Stimulated activated CD4-positive, alpha-beta T cell treated with anti-CD3 and anti-CD28 coated beads, Interleukin-12 subunit alpha, Interleukin-12 subunit beta, amount 100 ng/mL, for 4 hours (primary cell): ENCODE results near the gene PRKCD.
"Not testable (repeated sequence)": the region's sequence is repeated elsewhere in the genome, so short reads cannot be mapped to it uniquely, and the experiment has no call there.

Experiments used
- DNase-seq: peaks from one replicate; pipeline ENCODE4 v3.0.0-alpha.2; 2020

PRKCD gene

DNA sequence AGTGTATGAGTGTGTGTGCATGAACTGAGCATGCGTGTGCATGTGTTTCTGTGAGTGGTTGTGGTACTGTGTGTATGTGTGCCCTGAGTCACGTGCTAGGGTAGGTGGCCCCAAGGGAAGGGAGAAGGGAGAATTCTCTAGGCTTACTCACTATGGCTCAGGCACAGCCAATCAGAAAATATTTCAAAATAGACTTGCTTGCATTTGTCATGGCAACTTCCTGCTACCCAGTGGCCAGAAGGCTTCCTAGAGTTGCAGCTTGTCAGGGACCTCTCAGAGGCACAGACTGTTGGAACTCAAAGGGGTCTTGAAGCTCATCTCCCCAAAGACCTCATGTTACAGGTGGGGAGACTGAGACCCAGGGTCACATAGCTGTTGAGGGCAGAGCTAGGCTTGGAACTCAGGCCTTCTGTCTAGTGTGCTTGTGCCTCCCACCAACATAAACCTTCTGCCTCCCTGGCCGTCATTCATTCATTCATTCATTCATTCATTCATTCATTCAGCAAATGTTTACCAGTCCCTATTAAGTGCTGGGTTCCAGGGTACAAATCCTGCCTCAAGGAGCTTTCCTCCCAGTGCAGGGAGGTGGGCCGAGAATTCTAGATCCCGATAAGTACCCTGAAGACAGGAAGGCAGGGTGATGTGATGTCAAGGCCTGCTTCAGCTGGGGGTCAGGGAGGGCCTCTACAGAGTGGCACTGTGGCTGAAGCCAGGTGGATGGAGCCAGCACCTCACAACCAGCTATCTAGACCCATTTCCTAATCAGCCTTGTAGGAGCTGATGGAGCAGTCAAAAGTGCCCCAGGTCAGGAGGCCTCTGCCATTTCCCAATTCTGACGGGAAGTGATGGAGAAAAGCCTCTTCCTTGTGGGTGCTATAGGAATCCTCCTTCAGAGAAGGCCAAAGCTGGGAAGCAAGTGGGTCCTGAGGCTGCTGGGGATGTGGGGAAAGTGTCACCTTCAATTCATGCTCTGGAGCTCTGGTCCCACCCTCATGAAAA is 19.9 kb upstream of the PRKCD start:
- DNase-seq = no peak

GRCh38 chr3:53142986-53143385 is 18.0 kb upstream of the PRKCD start:
- no peak for DNase-seq

DNA sequence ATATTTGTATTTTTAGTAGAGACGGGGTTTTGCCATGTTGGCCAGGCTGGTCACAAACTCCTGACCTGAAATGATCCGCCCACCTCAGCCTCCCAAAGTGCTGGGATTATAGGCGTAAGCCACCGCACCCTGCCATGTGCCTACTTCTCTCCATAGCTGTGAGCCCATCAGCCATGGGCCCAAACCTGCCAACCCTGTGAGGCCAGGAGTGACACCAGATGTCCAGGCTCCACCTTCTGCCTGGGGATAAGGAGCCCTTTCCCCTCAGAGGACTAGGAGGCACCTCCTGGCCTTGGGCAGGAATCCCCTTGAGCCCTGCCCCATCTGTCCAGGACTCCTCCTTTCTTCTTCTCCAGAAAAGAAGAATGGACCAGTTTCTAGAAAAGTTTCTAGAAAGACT is 16.6 kb upstream of the PRKCD start:
- no peak for DNase-seq

DNA sequence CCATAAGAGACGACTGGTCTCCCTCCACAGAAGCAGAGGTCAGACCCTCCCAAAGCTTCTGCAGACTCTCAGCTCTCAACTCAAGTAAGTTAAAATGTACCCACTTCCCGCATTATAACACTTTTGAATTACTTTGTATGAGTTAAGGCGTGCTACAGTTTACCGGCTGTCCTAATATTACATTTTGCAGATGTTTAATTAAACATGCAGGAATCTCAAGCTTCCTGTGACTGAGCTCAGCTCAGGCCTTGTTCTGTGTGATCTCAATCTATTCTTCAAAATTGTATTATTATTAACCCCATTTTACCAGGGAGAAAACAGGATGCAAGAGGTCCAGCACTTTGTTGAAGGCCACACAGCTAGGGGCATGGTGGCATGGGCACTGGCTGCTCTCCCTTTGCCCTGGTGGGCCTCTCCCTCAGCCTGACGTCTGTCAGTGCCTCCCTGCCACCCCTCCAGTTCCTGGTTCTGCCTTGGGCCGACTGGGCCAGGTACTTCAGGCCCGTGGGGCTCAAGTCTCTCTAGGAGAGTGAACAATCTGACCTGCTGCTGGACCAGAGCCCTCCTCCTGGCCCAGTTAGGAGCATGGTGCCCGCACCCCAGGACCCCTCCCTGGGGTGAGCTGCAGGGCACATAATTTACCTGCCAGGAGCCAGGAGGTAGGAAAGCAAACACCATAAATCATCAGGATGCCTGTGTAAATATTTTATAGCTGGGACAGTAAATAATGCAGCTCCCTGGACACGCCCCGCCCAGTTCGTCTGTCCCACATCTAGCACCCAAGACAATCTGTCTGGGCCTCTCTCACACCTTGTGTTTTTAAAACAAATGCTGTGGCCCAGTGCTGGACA is 15.9 kb upstream of the PRKCD start:
- DNase-seq = no peak

DNA sequence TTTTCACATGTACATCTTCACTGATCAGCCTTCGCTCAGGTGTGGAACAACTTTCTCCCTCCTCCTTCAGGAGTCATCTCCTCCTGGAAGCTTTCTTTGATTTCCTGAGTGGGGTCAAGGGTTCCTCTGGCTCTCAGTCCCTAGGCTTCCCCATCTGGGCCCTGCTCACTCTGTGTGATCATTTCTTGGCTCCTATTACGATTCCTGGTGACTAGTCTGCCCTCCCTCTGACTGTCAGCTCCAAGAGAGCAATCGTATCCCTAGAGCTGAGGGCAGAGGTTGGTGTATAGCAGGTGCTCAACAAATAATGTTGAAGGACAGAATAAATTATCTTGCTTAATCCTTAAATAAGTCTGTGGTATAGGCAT is 15.3 kb upstream of the PRKCD start:
- no peak for DNase-seq

DNA sequence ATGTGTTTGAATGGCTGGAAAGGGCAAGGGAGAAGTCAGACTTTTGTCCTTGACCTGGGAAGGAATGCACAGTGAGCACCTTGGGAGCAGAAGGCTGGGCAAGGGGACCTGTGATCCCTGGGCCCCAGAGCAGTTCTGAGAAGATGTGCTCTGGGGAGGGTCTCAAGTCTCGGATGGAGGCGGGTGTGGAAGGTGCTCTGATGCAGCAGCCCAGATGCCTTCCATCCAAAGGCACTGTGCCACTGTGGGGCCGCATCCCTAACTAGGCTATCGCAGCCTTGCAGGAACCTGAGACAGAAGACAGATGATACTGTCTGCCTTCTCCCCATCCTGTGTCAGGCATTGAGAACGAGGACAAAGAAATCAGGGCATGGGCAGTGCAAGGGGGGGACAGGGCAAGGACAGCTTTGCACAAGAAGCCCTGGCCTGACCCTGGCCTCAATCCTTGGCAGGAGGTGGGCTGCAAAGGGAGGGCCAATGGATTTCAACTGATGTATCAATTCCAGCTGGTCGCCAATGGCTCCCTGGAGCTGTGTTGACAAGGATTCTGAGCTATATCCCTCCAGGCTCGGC is 14.6 kb upstream of the PRKCD start:
- no peak for DNase-seq

DNA sequence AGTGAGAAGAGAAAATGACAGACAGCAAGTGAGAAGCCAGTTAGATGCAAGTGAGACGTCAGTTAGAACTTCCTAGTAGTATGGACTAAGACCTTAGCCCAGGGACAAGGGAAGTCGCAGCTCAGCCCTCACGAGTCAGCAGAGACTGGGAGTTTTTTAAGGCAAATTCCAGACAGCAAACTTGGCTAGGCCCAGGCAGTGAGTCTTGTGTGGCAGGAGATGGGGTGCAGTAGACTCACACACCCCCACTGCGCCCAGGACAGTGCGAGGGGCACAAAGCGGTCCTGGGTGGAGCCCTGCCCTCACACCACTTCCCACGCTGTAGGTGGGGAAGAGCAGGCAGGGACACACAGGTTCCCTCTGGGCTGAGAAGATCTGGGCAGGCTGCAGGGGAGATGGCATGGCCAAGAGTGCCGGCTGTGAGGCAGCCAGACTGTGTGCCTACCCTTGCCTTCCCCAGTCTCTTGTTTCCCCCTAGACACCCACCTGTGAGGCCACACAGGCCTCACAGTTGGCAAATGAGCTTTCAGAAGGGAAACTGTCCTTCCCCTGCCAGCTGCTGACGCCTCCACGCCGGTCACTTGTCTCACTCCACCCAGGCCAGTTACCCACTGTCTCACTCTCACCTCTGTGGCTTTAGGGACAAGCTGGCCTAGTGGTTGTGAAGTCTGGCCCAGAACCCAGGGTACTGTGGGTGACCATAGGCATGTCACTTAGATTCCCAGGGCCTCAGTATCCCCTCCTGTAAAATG is 13.7 kb upstream of the PRKCD start:
- DNase-seq = no peak

- no peak for DNase-seq
These were observed 13.1 kb upstream of the PRKCD start for GRCh38 chr3:53147903-53148400.

GRCh38 chr3:53149006-53149690 is 11.9 kb upstream of the PRKCD start:
- DNase-seq = no peak

DNA sequence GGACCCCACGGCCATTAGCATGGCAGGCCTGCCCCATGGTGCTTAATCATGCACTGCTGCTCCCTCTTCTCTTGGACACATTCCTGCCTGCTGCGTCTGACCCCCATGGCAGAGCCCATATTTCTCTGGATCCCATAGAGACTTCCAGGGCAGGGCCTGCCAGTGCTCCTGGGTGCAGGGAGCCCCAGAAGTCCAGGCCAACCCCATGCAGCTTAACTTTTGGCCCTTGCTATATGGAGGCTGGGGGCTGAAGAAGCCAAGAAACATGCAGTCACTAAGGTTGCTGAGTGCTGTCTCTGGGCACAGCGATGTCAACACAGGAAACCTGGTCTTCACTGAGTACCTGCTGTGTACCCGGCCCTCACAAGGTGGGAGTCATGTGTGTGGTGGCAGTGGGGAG is 11.3 kb upstream of the PRKCD start:
- no peak for DNase-seq

GRCh38 chr3:53150247-53151085 is 10.5 kb upstream of the PRKCD start:
- DNase-seq = no peak

DNA sequence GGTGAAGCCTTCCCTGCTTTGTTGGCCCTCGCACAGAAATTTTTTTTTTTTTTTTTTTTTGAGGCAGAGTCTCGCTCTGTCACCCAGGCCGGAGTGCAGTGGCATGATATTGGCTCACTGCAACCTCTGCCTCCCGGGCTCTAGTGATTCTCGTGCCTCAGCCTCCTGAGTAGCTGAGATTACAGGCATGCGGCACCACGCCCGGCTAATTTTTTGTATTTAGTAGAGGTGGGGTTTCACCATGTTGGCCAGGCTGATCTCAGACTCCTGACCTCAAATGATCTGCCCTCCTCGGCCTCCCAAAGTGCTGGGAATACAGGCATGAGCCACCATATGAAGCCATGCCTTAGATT is 9.9 kb upstream of the PRKCD start:
- not testable (repeated sequence) for DNase-seq

- no peak for DNase-seq
These were observed 9.5 kb upstream of the PRKCD start for GRCh38 chr3:53151465-53151864.

- DNase-seq = no peak
These were observed 8.9 kb upstream of the PRKCD start for GRCh38 chr3:53151870-53152660.

GRCh38 chr3:53153264-53153823 is 7.7 kb upstream of the PRKCD start:
- no peak for DNase-seq

DNA sequence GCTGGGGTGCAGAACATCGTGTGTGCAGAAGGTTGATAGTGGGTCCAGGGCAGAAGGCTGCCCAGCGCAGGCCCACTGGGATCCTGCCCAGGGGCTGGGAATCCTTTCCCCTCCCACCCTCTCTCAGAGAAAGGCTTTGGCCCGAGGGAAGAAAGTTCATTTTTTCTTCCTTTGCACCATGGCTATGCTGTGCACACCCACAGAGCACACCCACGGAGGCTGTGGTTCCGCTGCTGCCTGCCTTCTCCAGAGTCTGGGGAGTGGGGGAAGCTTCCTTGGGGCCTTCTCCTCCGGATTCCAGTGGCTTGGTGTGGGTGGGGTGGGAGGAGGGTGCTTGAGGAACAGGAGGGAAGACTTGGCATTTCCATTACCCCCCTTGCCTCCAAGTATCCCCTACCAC is 7.0 kb upstream of the PRKCD start:
- DNase-seq = no peak

DNA sequence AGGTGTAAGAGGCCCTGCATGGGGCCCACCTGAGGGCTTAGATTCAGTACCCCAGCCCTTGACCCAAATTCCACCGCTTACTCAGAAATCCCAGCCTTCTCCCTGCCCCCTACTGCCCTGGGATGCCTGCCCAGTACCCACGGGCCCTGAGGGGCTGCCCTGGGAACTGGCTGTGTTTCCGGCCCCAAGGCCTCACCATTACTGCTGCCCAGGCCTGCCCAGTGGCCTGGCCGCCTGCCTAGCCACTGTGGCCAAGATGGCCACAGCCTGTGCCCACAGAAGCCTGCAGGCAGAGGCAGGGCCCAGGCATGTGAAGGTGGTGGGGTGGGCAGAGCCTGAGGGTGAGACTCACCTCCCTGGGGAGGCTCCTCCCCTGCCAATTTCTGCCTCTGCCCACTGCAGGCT is 6.1 kb upstream of the PRKCD start:
- DNase-seq = no peak

DNA sequence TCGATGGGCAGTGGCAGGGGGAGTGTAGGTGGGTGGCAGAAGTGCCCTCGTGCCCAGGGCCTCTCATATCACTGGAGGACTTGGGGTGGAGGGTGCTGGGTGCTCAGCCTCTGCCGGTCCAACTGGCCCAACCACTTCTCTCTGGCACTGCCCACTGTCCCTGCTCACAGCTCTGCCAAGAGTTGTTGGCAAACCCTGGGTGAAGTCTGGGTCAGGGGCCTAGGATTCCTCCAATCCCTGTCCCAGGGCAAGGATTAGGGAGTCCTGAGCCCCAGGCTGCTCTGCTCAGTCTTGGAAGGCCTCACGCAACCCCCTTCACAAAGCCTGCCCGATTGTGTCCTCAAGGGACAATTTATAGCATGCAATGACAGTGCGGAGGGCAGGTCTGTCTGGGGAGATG is 5.2 kb upstream of the PRKCD start:
- no peak for DNase-seq

- no peak for DNase-seq
These were observed 4.6 kb upstream of the PRKCD start for GRCh38 chr3:53156368-53156834.
